HepG2 (cell line): Measurements from ENCODE around the gene VKORC1. TPM values are rescaled to one million over a fixed set of nuclear protein-coding genes. Genes with fewer than 3 reads are reported as not detected.
A peak's percentile ranks its signal among the peaks of the same experiment; 100 is the strongest.

Experiments
- BATF2 ChIP-seq: sonication (generic); formaldehyde crosslinking; IDR thresholded peaks from 2 replicates; pipeline ENCODE4 v1.8.0; 2022; ENCODE audit warnings: mild to moderate bottlenecking, missing genetic modification reagents, moderate library complexity
- BRD4 ChIP-seq: sonication (generic); formaldehyde crosslinking; IDR thresholded peaks from 2 replicates; pipeline ENCODE4 v1.4.0; 2020; ENCODE audit warnings: missing genetic modification reagents
- CBX5 ChIP-seq: sonication (generic); formaldehyde crosslinking; IDR thresholded peaks from 2 replicates; pipeline ENCODE4 v1.4.0; 2020; ENCODE audit warnings: missing genetic modification reagents, borderline replicate concordance
- DNMT3B ChIP-seq: conservative IDR thresholded peaks from 2 replicates; pipeline ENCODE4 v1.6.1; 2016; ENCODE audit warnings: missing biosample characterization, control low read depth
- ELF1 ChIP-seq: sonication (generic); formaldehyde crosslinking; IDR thresholded peaks from 2 replicates; pipeline ENCODE4 v1.4.0; 2020; ENCODE audit warnings: missing genetic modification reagents
- IRX3 ChIP-seq: sonication (generic); formaldehyde crosslinking; IDR thresholded peaks from 2 replicates; pipeline ENCODE4 v1.8.1; 2023; ENCODE audit warnings: mild to moderate bottlenecking, low read depth, missing genetic modification reagents, borderline replicate concordance
- ISL2 ChIP-seq: sonication (generic); formaldehyde crosslinking; IDR thresholded peaks from 2 replicates; pipeline ENCODE4 v1.5.0; 2020; ENCODE audit warnings: missing genetic modification reagents
- JUND ChIP-seq: sonication (generic); formaldehyde crosslinking; IDR thresholded peaks from 2 replicates; pipeline ENCODE4 v1.8.0; 2022; ENCODE audit warnings: mild to moderate bottlenecking, missing genetic modification reagents
- KLF6 ChIP-seq: IDR thresholded peaks from 2 replicates; pipeline ENCODE4 v1.8.0; 2016; ENCODE audit warnings: missing biosample characterization, missing genetic modification reagents
- MED8 ChIP-seq: sonication (generic); formaldehyde crosslinking; IDR thresholded peaks from 2 replicates; pipeline ENCODE4 v1.8.1; 2023; ENCODE audit warnings: mild to moderate bottlenecking, missing genetic modification reagents; ENCODE audit not compliant: insufficient replicate concordance
- PITX1 ChIP-seq: sonication (generic); formaldehyde crosslinking; IDR thresholded peaks from 2 replicates; pipeline ENCODE4 v1.5.1; 2020; ENCODE audit warnings: mild to moderate bottlenecking, missing genetic modification reagents
- POGZ ChIP-seq: sonication (generic); formaldehyde crosslinking; IDR thresholded peaks from 2 replicates; pipeline ENCODE4 v1.4.0; 2020; ENCODE audit warnings: mild to moderate bottlenecking, missing genetic modification reagents
- RCOR2 ChIP-seq: IDR thresholded peaks from 2 replicates; pipeline ENCODE4 v1.6.1; 2016; ENCODE audit warnings: missing biosample characterization, missing genetic modification reagents
- RERE ChIP-seq: IDR thresholded peaks from 2 replicates; pipeline ENCODE4 v1.6.1; 2016; ENCODE audit warnings: low read depth, missing genetic modification reagents, missing compliant biosample characterization
- REXO4 ChIP-seq: sonication (generic); formaldehyde crosslinking; IDR thresholded peaks from 2 replicates; pipeline ENCODE4 v1.8.0; 2022; ENCODE audit warnings: missing genetic modification reagents, mild to moderate bottlenecking, borderline replicate concordance
- ZKSCAN1 ChIP-seq: fragments of 150-350 bp; IDR thresholded peaks from 2 replicates; pipeline ENCODE4 v1.6.1; 2014; ENCODE audit warnings: low read length
- ZNF205 ChIP-seq: IDR thresholded peaks from 2 replicates; pipeline ENCODE4 v1.6.1; 2018; ENCODE audit warnings: missing biosample characterization, missing genetic modification reagents
- ZNF619 ChIP-seq: sonication (generic); formaldehyde crosslinking; IDR thresholded peaks from 2 replicates; pipeline ENCODE4 v1.4.0; 2020; ENCODE audit warnings: mild to moderate bottlenecking, missing genetic modification reagents
- ZNF644 ChIP-seq: IDR thresholded peaks from 2 replicates; pipeline ENCODE4 v1.6.1; 2016; ENCODE audit warnings: low read depth
- ZNF660 ChIP-seq: sonication (generic); formaldehyde crosslinking; IDR thresholded peaks from 2 replicates; pipeline ENCODE4 v1.5.1; 2020; ENCODE audit warnings: mild to moderate bottlenecking, low read depth, missing genetic modification reagents, borderline replicate concordance
- polyA plus RNA-seq, 8 experiments: library from polyadenylated mRNA; depleted of rRNA in 3 of 8; stranded (reverse) in 7 of 8; unstranded in 1 of 8; fragments of >200 nt; fragmentation: Illumina TruSeq in 4 of 8; extraction: Trizol in 4 of 8; gene quantifications; 2 replicates each; pipeline versions ENCODE4 v1.2.1 to v1.2.3, GENCODE V29; 2011 to 2016; ENCODE audit warnings: low read depth in 4 of 8, missing spikeins in 1 of 8, mixed read lengths in 1 of 8; ENCODE audit not compliant: insufficient read depth in 1 of 8
- total RNA-seq, 5 experiments: library from RNA; depleted of rRNA; stranded (reverse); fragments of >200 nt; fragmentation: Illumina TruSeq; extraction: Trizol; gene quantifications; 2 replicates each; pipeline ENCODE4 v1.2.3, GENCODE V29; 2016; ENCODE audit warnings: low read depth in 1 of 5
- TF ChIP-seq, protein P1 (sequence below): sonication (generic); formaldehyde crosslinking; IDR thresholded peaks from 2 replicates; pipeline ENCODE4 v1.4.0; 2020; ENCODE audit warnings: mild to moderate bottlenecking, missing genetic modification reagents
- TF ChIP-seq, protein P2 (sequence below): sonication (generic); formaldehyde crosslinking; IDR thresholded peaks from 2 replicates; pipeline ENCODE4 v1.8.1; 2023; ENCODE audit warnings: mild to moderate bottlenecking, inconsistent platforms, moderate library complexity, missing genetic modification reagents, borderline replicate concordance

Gene VKORC1
- total and polyA plus RNA-seq, 2 of the 13 experiments (the other 11 are each of a cell fraction or from before 2014, with no cell fraction given), result 141 to 615 TPM

- TF ChIP-seq RCOR2 (CRISPR knock-in tag), result peak; percentile 79
- TF ChIP-seq RERE (CRISPR knock-in tag), result peak; percentile 68; the same call in 1 of the 2 replicates
- TF ChIP-seq ZNF660 (CRISPR knock-in tag), result peak; percentile 79; the same call in 1 of the 2 replicates
- TF ChIP-seq ZKSCAN1, result 0 out of 2 replicates have a peak, but pooled peaks have one; percentile 42
- peak; percentile 59 for TF ChIP-seq JUND (CRISPR knock-in tag)
- peak; percentile 62; the same call in 1 of the 2 replicates for TF ChIP-seq REXO4 (CRISPR knock-in tag)
- peak; percentile 68 for TF ChIP-seq ELF1
- peak; percentile 95 for TF ChIP-seq PITX1 (CRISPR knock-in tag)
- peak; percentile 95 for TF ChIP-seq ZNF619 (CRISPR knock-in tag)
- TF ChIP-seq, protein P1, sequence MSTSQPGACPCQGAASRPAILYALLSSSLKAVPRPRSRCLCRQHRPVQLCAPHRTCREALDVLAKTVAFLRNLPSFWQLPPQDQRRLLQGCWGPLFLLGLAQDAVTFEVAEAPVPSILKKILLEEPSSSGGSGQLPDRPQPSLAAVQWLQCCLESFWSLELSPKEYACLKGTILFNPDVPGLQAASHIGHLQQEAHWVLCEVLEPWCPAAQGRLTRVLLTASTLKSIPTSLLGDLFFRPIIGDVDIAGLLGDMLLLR (CRISPR knock-in tag), result peak; percentile 95
- TF ChIP-seq KLF6, result peak; percentile 86
- TF ChIP-seq IRX3 (CRISPR knock-in tag), result peak; percentile 93; the same call in 1 of the 2 replicates
- TF ChIP-seq DNMT3B (CRISPR knock-in tag), result 0 out of 2 replicates have a peak, but pooled peaks have one; percentile 72
- TF ChIP-seq BATF2 (CRISPR knock-in tag), result peak; percentile 63; the same call in 1 of the 2 replicates
- TF ChIP-seq MED8, result peak; percentile 97
- TF ChIP-seq POGZ, result peak; percentile 88
- peak; percentile 79 for TF ChIP-seq BRD4 (CRISPR knock-in tag)
- TF ChIP-seq, protein P2, sequence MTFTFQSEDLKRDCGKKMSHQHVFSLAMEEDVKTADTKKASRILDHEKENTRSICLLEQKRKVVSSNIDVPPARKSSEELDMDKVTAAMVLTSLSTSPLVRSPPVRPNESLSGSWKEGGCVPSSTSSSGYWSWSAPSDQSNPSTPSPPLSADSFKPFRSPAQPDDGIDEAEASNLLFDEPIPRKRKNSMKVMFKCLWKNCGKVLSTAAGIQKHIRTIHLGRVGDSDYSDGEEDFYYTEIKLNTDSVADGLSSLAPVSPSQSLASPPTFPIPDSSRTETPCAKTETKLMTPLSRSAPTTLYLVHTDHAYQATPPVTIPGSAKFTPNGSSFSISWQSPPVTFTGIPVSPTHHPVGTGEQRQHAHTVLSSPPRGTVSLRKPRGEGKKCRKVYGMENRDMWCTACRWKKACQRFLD (CRISPR knock-in tag), result peak; percentile 97
- peak; percentile 65; the same call in 1 of the 2 replicates for TF ChIP-seq ZNF644 (CRISPR knock-in tag)
- TF ChIP-seq CBX5 (CRISPR knock-in tag), result peak; percentile 94
- peak; percentile 96 for TF ChIP-seq ZNF205 (CRISPR knock-in tag)
- peak; percentile 91 for TF ChIP-seq ISL2 (CRISPR knock-in tag)
Measured at GRCh38 chr16:31105677-31106213, 11.1 kb upstream of the VKORC1 start (continued).
